HS-27A (cell line): Measurements from ENCODE around the gene LECT2.
A peak's percentile ranks its signal among the peaks of the same experiment; 100 is the strongest.

Experiments
- DNase-seq: peaks from one replicate; pipeline ENCODE4 v3.0.0-alpha.2; 2012; ENCODE audit warnings: low read depth, missing footprints

The LECT2 gene

GRCh38 chr5:135978212-135978631 is 23.4 kb upstream of the LECT2 start:
- DNase-seq = no peak

GRCh38 chr5:135977375-135977928 is 22.7 kb upstream of the LECT2 start:
- DNase-seq = no peak

GRCh38 chr5:135976216-135976615 is 21.4 kb upstream of the LECT2 start:
- no peak for DNase-seq

- DNase-seq = no peak
Measured at GRCh38 chr5:135975122-135975521, 20.3 kb upstream of the LECT2 start.

GRCh38 chr5:135974021-135974600 is 19.3 kb upstream of the LECT2 start:
- DNase-seq = no peak

GRCh38 chr5:135973323-135974020 is 18.7 kb upstream of the LECT2 start:
- DNase-seq = no peak

- no peak for DNase-seq
Measured at GRCh38 chr5:135971701-135972100, 16.9 kb upstream of the LECT2 start.

- no peak for DNase-seq
Measured at GRCh38 chr5:135966790-135967189, 12.0 kb upstream of the LECT2 start.

GRCh38 chr5:135966165-135966564 is 11.4 kb upstream of the LECT2 start:
- DNase-seq = no peak

GRCh38 chr5:135965504-135965903 is 10.7 kb upstream of the LECT2 start:
- DNase-seq = no peak

GRCh38 chr5:135964670-135965320 is 10.0 kb upstream of the LECT2 start:
- DNase-seq = no peak

GRCh38 chr5:135955525-135955924 is 742 bp upstream of the LECT2 start:
- DNase-seq = no peak

GRCh38 chr5:135953850-135954249 is 933 bp downstream of the LECT2 start:
- DNase-seq = no peak

- DNase-seq = no peak
Measured at GRCh38 chr5:135952683-135953082, 2.1 kb downstream of the LECT2 start.

GRCh38 chr5:135951807-135952206 is 3.0 kb downstream of the LECT2 start:
- no peak for DNase-seq

GRCh38 chr5:135951257-135951656 is 3.5 kb downstream of the LECT2 start:
- DNase-seq = no peak

GRCh38 chr5:135950611-135951010 is 4.2 kb downstream of the LECT2 start:
- DNase-seq = no peak

GRCh38 chr5:135944967-135945560 is 9.7 kb downstream of the LECT2 start:
- DNase-seq = peak; percentile 35

GRCh38 chr5:135944564-135944963 is 10.2 kb downstream of the LECT2 start:
- DNase-seq = no peak

GRCh38 chr5:135942202-135942771 is 12.5 kb downstream of the LECT2 start:
- no peak for DNase-seq

GRCh38 chr5:135941711-135942110 is 13.1 kb downstream of the LECT2 start:
- no peak for DNase-seq

- no peak for DNase-seq
Measured at GRCh38 chr5:135937245-135937911, 17.4 kb downstream of the LECT2 start.
